HG03025 (cell line): Measurements from ENCODE around the gene RBKS.
"Not testable (repeated sequence)": the region's sequence is repeated elsewhere in the genome, so short reads cannot be mapped to it uniquely, and the experiment has no call there.

Experiments used
- ATAC-seq: cut with Tn5 transposase; IDR thresholded peaks from one replicate; pipeline ENCODE4 v1.9.1; 2021; ENCODE audit warnings: mild to moderate bottlenecking, moderate library complexity; ENCODE audit not compliant: unreplicated experiment, low FRiP score

RBKS gene

DNA sequence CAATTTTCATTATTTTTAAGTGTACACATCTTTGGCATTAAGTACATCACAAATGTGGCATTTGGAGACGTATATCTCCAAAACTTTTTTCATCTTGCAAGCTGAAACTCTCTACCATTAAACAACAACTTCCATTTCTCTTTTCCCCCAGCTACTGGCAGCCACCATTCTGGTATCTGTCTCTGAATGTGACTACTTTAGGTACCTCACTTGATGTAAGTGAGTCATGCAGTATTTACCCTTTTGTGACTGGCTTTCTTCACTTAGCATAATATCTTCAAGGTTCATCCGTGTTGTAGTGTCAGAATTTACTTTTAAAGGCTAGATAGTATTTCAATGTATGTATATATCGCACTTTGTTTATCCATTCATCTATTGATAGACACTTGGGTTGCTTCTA is 17.4 kb upstream of the RBKS start:
- ATAC-seq: no peak

GRCh38 chr2:27906074-27906473 is 15.9 kb upstream of the RBKS start:
- ATAC-seq: no peak

DNA sequence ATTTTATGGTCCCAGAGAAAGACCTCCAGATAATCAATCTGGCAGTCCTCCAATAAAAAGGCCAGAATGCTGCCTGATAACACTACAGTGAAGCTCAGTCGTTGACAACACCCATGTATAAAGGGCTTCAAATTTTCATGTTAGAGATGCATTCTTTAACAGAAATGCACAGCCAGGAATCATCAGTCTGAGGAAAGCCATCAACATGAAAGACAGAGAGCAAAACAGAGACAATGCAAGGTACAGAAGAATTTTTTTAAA is 14.1 kb upstream of the RBKS start:
- ATAC-seq: no peak

DNA sequence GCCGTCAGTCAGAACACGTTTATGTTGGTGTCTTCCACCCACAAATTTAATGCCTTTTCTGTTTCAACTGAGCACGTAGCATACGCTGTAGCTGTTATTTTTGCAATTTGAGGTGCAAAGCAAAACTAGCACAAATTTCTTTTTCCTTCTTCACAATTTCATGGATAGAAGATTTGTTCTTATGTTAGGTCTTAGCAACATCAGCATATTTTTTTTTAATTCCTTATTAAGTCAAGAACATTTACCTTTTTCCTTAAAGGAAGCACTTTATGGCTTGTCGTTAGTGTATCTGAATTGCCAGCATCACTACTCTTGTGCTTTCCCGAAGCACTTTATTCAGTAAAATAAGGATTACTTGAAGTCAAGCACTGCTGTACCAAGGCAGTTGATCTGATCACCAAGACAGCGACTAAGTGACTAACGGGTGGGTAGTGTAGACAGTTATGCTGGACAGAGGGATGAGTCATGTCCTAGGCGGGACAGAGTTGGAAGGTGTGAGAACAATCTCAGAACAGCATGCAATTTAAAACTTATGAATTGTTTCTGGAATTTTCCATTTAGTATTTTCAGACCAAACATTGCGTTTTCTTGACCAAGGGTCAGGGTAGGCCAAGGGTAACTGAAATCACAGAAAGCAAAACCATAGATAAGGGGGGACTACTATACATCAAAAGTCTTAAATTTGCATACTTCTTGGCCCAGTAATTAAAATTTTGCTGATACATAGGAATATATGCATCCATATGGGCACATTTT is 13.6 kb upstream of the RBKS start:
- no peak for ATAC-seq

- ATAC-seq: no peak
These were observed 12.8 kb upstream of the RBKS start for GRCh38 chr2:27903018-27903417.

- ATAC-seq: no peak
These were observed 11.9 kb upstream of the RBKS start for GRCh38 chr2:27902098-27902497.

- ATAC-seq: no peak
These were observed 11.0 kb upstream of the RBKS start for GRCh38 chr2:27901234-27901633.

DNA sequence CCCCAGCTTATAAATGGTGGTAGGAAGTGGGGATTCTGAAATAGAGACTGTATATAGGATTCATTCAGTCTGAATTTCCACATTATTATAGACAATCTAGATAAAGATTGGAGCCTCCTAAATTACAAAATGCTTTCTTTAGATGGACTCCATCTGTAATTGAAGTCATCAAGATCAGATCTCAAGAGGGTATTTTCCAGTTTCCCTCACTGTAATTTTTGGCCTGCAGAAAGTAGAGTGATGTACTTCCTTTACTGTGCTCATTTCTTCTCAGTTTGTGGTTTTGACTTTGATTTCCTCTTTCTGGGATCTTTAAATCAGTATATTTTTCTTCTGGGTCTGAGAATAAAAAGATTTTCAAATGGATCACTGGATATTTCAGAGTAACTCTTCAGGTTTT is 7.5 kb upstream of the RBKS start:
- ATAC-seq: no peak

DNA sequence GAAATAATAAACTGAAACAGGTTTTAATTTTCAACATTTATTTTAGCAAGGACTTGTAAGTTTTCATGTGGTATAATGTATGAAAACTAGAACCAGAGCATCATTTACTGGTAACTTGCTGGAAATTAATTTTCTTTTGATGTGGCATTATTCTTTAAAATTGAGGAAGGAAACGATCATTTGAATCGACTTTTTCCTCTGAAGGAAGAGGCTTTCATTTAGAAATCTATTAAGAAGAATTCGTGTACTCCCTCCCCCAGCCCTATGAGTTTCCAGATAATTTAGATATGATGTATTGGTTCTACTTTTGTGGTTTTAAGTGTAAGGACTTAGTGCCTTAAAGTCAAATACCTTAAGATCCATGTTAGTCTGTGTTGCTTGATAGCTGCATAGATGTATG is 2.8 kb upstream of the RBKS start:
- no peak for ATAC-seq

DNA sequence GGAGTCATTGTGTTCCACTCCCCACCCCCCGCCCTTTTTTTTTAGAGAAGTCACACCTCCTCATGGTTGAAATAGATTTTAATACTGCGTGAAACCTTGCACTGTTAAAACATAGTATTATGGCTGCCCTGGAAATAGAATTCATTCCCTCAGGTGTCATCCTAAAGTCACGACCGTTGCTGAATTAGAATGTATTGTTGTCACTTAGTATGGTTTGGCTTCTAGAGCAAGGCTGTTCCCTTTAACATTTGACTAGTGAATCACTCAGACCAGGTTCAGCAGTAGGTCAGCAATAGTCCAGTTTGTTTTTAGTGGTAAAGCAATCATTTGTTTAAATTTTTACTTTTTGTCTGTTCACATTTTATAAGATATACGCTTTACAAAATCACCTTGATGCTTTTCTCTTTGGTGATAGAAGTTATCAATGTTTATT is 1.5 kb upstream of the RBKS start:
- no peak for ATAC-seq

DNA sequence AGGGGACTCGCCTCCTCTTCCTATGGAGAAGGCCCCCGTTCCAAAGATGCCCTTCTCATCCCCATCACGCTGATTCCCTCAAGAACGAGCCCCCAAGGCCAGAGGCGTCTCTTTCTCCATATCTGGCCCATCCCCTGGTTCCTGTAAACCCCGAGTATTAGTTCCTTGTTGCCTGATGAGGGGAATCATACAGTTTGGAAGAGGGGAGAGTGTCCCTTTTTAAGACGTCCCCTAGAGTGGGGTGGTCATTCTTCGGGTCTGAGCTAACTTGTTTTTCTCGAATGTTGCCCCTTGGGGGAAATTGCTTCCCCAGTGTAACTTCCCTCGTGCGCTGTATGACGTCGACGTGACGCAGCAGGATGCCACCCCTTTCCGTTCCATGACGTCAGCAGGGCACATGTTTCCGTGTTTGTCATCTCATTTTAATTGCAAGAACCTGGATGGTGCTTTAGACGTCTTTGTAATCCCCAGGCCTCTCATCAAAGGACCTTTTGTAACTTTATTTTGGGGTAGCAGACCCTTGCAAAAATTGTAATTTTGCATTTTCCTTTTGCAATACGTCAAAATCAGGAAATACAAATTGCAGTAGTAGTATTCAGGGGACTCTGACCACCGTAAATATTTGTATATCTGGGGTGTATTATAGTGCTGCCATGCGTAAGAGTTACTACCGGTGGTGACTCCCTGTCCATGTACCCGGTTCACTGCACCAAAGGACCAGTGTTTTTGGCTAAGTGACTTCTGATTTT is 911 bp upstream of the RBKS start:
- peak; percentile 3 for ATAC-seq

DNA sequence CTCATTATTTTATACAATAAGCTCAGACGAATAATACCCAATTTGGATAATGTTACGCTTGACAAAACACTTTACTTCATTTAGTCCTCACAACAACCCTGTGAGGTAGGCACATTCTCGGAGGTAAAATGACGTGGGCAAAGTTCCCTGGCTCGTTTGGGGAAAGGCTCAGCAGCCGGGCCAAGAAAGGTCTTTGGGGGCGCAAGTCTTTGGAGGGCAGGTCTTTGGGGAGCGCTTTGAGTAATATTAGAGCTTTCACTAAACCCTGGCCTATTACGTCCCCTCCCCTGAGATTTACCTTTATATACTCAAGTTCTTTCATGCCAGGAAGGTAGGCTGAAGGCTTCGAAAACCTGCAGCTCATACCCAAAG is 427 bp downstream of the RBKS start:
- no peak for ATAC-seq

GRCh38 chr2:27888790-27889189 is 1.4 kb downstream of the RBKS start:
- ATAC-seq: no peak

DNA sequence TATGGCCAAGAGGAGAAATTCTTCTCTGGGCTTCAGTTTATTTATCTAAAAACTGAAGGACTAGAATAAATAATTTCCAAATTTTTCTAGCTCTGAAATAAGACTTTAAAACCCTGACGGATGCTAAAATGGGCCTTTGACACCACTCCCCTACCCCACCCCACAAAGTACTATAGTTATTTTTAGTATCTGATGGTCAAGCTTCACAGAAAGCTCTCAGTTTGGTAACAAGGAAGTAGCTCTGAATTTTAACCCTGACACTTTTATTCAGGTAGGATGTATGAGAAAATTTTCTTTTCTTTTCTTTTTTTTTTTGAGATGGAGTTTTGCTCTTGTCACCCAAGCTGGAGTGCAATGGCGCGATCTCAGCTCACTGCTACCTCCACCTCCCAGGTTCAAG is 2.4 kb downstream of the RBKS start:
- no peak for ATAC-seq

DNA sequence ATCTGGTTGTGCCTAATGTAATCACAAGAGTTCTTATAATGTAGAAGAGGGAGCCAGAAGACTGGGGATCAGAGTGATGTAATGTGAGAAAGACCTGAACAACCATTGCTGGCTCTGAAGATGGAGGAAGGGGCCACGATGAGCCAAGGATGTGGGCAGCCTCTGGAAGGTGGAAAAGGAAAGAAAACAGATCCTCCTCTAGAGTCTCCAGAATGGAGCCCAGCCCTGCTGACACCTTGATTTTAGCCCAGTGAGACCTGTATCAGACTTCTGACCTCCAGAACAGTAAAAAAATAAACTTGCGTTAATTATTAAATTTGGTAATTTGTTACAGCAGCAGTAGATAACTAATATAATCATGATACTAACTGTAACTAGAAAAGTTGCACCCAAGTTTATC is 3.1 kb downstream of the RBKS start:
- ATAC-seq: no peak

DNA sequence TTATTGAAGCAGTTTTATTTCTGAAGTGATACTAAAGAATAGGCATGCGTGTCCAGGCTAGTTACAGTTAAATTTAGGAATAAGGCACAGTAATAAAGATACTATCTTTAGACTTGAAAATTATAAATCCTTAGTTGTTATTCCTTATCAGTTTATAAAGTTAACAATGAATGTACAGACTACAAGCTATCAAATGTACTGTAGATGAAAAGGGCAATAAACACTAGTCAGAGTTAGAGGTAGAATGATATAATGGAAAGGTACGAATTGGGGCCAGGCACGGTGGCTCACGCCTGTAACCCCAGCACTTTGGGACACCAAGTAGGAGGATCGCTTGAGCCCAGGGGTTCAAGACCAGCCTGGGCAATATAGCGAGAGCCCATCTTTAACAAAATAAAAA is 3.9 kb downstream of the RBKS start:
- no peak for ATAC-seq

GRCh38 chr2:27885661-27886060 is 4.5 kb downstream of the RBKS start:
- ATAC-seq: no peak

DNA sequence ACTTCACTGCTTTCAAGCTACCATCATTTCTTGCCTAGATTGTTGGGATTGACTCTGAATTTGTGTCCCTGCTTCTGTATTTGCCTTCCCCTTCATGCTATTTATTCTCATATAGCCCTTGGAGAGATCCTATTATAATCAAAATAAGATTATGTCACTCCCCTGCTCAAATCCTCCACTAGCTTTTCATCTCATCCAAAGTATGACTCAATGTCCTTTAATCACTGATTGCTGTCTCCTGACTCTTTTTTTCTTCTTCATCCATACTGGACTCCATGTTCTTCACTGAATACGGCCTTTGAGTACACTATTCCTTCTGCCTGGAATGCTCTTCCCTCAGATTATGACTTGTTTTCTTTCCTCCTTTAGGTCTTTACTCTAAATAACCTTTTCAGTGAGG is 5.0 kb downstream of the RBKS start:
- ATAC-seq: no peak

GRCh38 chr2:27884601-27885000 is 5.6 kb downstream of the RBKS start:
- ATAC-seq: no peak

DNA sequence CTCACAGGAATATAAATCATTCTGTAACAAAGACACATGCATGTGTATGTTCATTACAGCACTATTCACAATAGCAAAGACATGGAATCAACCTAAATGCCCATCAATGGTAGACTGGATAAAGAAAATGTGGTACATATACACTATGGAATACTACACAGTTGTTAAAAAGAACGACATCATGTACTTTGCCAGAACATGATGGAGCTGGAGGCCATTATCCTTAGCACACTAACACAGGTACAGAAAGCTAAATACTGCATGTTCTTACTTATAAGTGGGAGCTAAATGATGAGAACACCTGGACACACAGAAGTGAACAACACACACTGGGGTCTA is 7.6 kb downstream of the RBKS start:
- not testable (repeated sequence) for ATAC-seq

GRCh38 chr2:27881815-27882583 is 8.2 kb downstream of the RBKS start:
- not testable (repeated sequence) for ATAC-seq

DNA sequence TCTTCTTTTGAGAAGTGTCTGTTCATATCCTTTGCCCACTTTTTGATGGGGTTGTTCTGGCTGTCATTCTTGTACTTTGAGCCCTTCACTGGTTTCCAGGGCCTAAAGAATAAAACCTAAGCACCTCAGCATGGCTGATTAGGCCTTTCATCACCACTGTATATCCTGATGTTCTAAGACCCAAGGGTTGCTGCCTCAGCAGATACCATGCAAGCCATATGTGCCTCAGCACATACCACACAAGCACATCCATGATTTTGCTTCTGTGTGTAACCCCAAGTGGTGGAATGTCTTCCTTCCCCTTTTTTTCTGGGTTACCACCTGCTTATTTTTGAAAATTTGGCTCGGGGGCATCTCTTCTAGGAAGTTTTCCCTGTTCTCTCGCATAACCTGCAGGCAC is 11.4 kb downstream of the RBKS start:
- no peak for ATAC-seq
